ENCODE measurements around the gene DHRSX.

GRCh38 chrX:2474963-2475726, 25.6 kb downstream of the DHRSX start:
- no peak for TF ChIP-seq CTCF (IDR thresholded peaks at IDR 0.05)
- TF ChIP-seq POLR2A (IDR thresholded peaks at IDR 0.05): no peak

All from thyroid gland (tissue), 4 donors.